ENCODE measurements around the gene JMJD8.
"Not testable (repeated sequence)": the region's sequence is repeated elsewhere in the genome, so short reads cannot be mapped to it uniquely, and the experiment has no call there.

The JMJD8 gene

GRCh38 chr16:708019-708418, 23.9 kb upstream of the JMJD8 start:
- no peak for DNase-seq

GRCh38 chr16:707062-707538, 23.0 kb upstream of the JMJD8 start:
- DNase-seq: no peak

- no peak for DNase-seq
These were observed 22.3 kb upstream of the JMJD8 start for GRCh38 chr16:706189-707061.

DNA sequence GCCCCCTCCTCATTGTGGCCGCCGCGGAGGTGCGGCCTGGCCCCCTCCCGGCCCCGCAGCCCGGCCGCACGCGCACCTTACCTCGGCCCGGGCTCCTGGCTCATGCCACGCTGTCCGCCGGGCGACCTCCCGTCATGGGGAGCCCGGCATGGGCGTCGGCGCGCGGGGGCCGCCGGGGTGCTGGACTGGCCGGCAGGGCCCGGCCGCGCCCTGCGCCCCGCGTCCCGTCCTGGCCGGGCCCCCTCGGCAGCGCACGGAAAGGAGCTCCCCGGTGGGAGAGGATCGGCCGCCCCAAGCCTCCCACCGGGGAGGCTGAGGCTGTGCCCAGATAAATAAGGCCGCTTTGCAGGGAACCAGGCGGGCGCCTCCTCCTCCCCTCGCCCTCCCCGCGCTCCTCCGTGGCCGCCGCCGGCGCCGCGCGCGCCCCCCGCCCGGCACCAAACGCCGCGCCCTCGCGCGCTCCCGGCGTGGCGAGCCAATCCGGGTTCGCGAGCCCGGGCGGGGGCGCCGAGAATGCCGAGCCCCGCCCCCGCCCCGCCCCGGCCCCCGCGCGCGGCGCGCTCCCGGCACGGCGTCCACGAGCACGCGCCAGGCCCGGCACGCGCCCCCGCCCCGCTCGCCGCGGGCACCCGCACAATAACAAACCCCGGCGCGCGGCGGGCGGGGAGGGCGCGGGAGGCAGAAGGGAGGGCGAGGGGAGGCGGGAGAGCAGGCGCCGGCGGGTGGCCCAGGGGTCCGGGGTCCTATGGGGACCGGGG, 21.5 kb upstream of the JMJD8 start, which contains the start of gene FBXL16:
FBXL16 (minus strand) TSS at position 371 of the 758 bp plus-strand sequence. CDS start 8,396 bp downstream, outside the sequence.
- DNase-seq: no peak

- DNase-seq: no peak
These were observed 20.6 kb upstream of the JMJD8 start for GRCh38 chr16:704552-705380.

DNA sequence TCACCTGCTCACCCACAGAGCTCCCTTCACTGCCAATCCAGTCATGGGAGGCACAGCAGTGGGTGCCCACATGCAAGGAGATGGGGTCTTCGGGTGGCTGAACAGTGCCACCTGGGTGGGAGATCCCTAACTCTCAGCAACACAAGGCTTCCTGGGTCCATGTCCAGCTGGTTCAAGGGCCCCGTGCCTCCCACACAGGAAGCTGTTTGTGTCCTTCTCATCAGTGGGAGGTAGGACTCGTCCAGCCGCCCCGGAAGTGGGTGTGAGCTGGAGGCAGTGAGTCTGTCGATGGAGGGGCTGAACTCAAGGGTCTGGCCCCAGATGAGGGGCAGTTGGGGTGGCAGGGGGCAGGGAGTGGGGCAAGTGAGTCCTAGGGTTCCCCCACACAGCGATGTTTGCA, 19.9 kb upstream of the JMJD8 start:
- no peak for DNase-seq

DNA sequence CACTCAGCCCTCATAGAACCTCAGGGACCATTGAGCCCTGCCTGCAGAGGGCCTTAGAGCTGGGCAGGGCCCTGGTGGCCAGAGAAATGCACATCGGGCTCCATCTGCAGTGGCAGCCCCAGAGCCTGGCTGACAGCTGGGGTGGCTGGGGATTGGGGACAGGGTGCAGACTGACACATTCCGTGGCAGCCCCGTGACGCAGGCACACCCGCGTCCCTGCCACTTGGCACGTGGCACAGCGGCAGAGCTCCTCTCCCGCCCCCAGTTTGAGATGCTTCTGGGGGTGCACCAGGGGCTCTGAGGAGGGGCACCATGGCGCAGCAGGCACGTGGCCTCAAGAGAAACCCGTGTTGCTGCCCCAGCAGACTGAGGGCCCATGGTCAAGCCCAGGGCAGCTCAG, 19.3 kb upstream of the JMJD8 start:
- no peak for DNase-seq

GRCh38 chr16:702341-702740, 18.2 kb upstream of the JMJD8 start:
- DNase-seq: no peak

DNA sequence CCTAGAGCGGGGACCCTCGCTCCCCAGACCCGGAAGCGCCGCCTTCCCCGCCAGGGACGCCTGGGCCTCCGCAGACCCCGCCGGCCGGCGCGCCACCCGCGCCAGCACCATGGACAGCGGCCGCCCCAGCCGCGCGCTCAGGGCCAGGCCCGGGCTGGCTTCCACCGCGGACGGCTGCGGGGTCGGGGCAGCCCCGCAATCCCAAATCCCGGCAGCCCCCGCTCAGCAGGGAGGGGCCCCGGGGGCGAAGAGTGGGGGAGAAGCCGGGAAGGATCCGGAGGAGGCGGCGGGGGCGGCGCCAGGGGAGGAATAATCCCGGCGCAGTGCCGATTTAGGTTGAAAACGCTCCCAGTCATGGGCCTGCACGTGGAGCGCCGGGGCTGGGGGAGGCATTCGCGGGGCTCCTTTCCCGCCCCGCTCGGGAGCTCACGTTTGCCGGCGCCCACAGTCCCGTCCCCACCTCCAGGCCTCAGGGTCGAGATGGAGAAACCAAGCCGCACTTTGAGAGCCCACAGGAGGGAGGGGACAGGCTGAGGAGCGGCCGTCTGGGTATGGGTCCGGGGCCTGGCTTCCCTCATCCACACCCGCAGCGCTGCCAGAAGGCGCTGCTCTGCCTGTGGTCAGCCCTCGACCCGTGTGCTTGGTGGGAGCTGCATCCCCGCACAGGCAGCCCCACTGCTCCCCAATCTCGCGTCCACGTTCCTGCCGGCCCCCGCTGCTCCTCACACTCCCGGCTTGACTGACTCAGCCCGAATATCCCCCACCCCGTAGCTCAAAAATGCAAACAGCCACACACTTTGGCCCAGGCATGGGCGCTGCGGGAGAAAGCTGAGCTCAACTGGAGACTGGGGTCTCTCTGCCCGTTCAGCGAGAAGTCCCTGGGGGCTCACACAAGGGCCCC, 16.8 kb upstream of the JMJD8 start:
- DNase-seq: no peak

- DNase-seq: no peak
These were observed 15.0 kb upstream of the JMJD8 start for GRCh38 chr16:698911-699671.

GRCh38 chr16:695355-696089, 11.4 kb upstream of the JMJD8 start:
- DNase-seq: no peak

GRCh38 chr16:694863-695354, 10.8 kb upstream of the JMJD8 start:
- no peak for DNase-seq

GRCh38 chr16:694187-694862, 10.2 kb upstream of the JMJD8 start:
- DNase-seq: no peak

GRCh38 chr16:693766-694165, 9.6 kb upstream of the JMJD8 start:
- DNase-seq: no peak

GRCh38 chr16:693364-693763, 9.2 kb upstream of the JMJD8 start:
- DNase-seq: no peak

- no peak for DNase-seq
These were observed 8.4 kb upstream of the JMJD8 start for GRCh38 chr16:692356-693108.

GRCh38 chr16:691242-691641, 7.1 kb upstream of the JMJD8 start:
- not testable (repeated sequence) for DNase-seq

DNA sequence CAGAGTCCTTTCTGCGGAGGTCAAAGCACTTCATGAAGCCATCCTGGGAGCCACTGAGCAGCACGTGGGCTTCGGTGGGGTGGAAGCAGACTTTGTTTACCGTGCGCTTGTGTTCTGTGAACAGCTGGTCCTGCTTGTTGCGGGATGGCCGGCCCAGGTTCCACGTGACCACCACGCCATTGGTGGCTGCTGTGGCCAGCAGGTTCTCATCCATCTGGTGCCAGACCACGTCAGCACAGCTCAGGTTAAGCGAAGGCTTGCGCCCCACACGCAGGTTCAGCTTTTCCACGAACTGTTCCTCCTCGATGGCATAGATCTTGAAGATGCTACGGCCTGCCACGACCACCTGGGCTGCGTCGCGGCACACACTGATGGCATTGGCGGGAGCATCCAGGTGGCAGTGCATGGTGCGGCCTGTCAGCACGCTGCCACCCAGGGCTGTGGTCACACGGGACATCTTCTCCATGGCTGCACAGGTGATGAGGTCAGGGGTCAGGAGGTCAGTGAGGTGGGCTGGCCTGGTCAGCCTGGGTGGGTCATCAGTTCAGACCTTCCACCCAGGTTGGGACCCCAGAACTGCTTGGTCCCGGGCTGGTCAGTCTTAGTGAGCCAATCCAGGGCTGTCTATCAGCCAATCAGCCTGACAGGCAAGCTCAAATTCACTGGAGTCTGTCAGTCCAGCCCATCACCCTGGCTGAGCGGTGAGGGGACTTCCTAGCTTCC, 5.2 kb upstream of the JMJD8 start:
- no peak for DNase-seq
